WERI-Rb-1 (cell line): ENCODE measurements around the gene WHRN.

Experiments used
- DNase-seq: peaks from one replicate; pipeline ENCODE4 v3.0.0-alpha.2; 2020
- H3K27ac ChIP-seq: fragments of 250-450 bp; sonication (Bioruptor Pico); 2 replicates; pipeline ENCODE4 v1.5.1; 2020; ENCODE audit warnings: mild to moderate bottlenecking, moderate library complexity
- H3K27me3 ChIP-seq: fragments of 250-450 bp; sonication (Bioruptor Pico); 2 replicates; pipeline ENCODE4 v1.5.1; 2021; ENCODE audit warnings: mild to moderate bottlenecking, low read depth, moderate library complexity; ENCODE audit not compliant: insufficient read depth, severe bottlenecking
- H3K36me3 ChIP-seq: fragments of 250-450 bp; sonication (Bioruptor Pico); 2 replicates; pipeline ENCODE4 v1.5.1; 2020; ENCODE audit warnings: mild to moderate bottlenecking, moderate library complexity
- H3K4me3 ChIP-seq: 2 replicates; pipeline ENCODE4 v1.5.1; 2011; ENCODE audit warnings: low read depth, mild to moderate bottlenecking, control low read depth, low read length
- H3K9me3 ChIP-seq: fragments of 250-450 bp; sonication (Bioruptor Pico); 2 replicates; pipeline ENCODE4 v1.5.1; 2021; ENCODE audit warnings: mild to moderate bottlenecking, moderate library complexity; ENCODE audit not compliant: severe bottlenecking
- TF ChIP-seq, protein P1 (sequence below): IDR thresholded peaks from 2 replicates; pipeline ENCODE4 v1.5.1; 2011; ENCODE audit warnings: low read depth, mild to moderate bottlenecking, control low read depth, inconsistent platforms, low read length

WHRN gene

DNA sequence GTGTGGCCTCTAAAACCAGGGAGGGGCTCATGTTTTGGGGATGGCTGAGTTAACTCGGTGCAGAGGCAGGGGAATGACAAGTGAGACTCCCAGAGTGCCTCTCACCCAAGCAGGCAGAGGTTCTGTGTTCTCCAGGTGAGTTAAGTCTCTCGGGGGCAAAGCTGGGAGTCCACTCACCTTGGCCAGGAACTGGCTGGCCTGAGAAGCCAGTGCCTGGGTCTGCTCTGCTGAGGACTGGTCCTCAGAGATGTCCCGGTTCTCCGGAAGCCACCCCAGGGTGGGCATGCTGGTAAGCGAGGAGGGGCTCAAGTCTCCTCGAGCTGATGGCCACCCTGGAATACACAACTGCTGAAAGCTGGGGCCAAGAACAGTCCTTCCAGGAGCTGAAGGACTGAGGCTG, 137.9 kb downstream of the WHRN start:
- TF ChIP-seq, protein P1, sequence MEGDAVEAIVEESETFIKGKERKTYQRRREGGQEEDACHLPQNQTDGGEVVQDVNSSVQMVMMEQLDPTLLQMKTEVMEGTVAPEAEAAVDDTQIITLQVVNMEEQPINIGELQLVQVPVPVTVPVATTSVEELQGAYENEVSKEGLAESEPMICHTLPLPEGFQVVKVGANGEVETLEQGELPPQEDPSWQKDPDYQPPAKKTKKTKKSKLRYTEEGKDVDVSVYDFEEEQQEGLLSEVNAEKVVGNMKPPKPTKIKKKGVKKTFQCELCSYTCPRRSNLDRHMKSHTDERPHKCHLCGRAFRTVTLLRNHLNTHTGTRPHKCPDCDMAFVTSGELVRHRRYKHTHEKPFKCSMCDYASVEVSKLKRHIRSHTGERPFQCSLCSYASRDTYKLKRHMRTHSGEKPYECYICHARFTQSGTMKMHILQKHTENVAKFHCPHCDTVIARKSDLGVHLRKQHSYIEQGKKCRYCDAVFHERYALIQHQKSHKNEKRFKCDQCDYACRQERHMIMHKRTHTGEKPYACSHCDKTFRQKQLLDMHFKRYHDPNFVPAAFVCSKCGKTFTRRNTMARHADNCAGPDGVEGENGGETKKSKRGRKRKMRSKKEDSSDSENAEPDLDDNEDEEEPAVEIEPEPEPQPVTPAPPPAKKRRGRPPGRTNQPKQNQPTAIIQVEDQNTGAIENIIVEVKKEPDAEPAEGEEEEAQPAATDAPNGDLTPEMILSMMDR = no peak
- H3K4me3 ChIP-seq = no peak overlapping the region
- H3K27me3 ChIP-seq = no peaks in the 10 kb centered on the region
- H3K9me3 ChIP-seq = no peaks in the 10 kb centered on the region
- H3K36me3 ChIP-seq = peaks cover 72% of the 10 kb centered on the region
- DNase-seq = no peak
- H3K27ac ChIP-seq = peak overlapping the region; percentile 97

DNA sequence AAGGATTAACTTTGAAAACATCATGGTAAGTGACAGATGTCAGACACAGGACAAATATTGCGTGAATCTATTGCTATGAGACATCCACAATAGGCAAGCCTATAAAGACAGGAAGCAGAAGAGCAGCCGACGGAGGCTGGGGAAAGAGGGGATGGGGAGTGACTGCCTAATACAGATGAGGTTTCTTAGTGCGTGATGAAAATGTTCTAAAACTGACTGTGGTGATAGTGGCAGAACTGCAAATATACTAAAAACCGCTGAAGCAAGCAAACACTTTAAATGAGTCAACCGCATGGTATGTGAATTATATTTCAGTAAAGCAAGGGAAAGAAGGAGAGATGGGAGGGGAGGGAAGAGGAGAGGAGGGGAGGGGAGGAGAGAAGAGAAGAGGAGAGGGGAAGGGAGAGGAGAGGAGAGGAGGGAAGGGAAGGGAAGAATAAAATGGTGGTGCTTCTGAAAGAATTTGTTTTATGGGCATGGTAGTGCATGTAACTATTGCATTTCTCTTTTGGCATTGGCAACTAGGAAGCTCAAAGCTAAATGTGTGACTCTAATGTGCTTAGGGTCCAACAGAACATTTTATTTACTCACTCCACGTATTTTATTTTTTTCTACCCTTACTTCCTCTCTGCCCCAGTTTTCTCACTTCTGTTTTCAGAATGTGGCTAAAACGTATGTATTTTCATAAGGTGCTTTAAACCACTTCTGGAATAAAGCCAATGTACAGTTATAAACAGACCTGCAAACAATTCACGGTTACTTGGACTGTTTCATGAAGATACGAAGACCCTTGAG, 138.7 kb downstream of the WHRN start:
- peaks cover 72% of the 10 kb centered on the region for H3K36me3 ChIP-seq
- TF ChIP-seq, protein P1 = no peak
- no peak overlapping the region for H3K27ac ChIP-seq
- no peaks in the 10 kb centered on the region for H3K27me3 ChIP-seq
- H3K4me3 ChIP-seq = no peak overlapping the region
- no peak for DNase-seq
- H3K9me3 ChIP-seq = no peaks in the 10 kb centered on the region

DNA sequence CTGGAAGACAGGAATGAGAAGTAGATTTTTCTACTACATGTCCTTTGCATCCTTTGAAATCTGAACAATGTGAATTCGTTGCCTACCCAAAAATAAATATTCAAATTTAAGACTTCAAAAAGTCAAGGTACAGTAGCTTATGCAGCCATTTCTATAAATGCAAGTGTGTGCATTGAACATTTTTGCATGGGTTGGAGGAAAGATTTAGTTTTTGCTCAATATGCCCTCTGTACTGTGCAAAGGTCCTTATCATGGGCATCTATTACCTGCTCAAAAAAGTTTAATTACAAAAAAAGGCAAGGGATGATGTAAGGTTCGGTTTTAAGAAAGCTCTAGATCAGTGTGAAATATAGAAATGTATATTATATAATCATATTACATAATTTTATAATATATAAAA, 140.1 kb downstream of the WHRN start:
- no peak for DNase-seq
- TF ChIP-seq, protein P1 = no peak
- Histone ChIP-seq H3K27me3 (no peaks in the 10 kb centered on the region), H3K36me3 (peaks cover 79% of the 10 kb centered on the region), H3K27ac (no peak overlapping the region), H3K9me3 (no peaks in the 10 kb centered on the region), H3K4me3 (no peak overlapping the region)

DNA sequence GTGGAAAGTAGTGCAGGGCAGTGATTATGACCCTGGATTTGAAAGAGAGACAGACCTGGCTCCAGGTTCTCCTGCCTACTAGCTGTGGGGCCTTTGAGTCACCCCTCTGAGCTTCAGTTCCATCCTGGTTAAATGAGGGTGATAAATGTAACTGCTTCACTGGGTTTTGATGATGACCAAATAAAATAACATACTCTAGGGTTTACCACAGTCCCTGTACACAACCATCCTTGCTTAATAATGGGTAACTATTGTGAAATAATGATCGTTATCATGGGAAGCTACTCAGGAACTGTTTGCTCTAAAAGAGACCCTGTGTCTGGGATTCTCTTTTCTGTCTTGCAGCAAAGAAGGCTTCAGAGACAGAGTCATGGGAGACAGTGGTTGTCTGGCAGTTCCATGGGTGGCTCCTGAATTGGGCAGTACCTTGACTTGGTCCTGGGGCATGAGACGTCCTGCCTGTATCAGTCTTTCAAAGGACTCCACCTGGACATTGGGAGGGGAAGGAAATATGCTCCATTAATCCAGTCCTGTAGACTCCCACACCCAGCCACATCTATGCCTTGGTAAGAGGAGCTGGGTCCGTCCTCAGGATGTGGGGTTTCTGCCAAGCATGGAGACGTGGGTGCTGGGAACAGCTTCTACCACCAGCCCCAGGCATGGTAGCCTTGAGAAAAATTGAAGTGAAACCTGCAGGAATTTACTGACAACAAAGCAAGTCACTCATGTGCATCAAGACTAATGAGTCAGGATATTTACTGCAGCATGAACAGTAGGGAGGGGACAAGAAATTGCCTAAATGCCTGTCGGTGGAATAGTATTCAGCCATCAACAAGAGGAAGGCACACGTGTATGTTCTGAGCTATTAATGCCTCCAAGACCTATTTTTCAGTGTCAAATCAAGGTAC, 140.9 kb downstream of the WHRN start:
- H3K9me3 ChIP-seq = no peaks in the 10 kb centered on the region
- peak overlapping the region; percentile 10; the same call in 1 of the 2 replicates for H3K27ac ChIP-seq
- H3K27me3 ChIP-seq = no peaks in the 10 kb centered on the region
- DNase-seq = no peak
- H3K4me3 ChIP-seq = no peak overlapping the region
- H3K36me3 ChIP-seq = peaks cover 87% of the 10 kb centered on the region
- TF ChIP-seq, protein P1 = no peak

DNA sequence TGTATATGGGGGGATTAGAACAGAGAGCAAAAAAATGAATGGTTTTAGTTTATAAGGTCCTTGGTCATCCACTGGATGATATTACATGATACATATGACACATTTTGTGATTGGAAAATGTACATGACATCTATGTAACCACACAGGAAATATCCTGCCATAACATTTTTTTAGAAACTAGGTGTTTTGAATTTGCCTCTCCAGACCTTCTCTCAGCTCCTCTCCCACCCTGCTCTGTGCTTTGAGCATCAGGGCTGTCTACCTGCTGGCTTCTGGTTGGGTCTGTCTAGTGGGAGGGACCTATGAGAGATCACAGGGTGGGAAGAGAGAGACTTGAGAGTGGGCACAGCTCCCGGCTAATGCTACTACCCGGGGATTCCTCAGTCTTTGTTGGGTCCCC, 141.8 kb downstream of the WHRN start:
- Histone ChIP-seq H3K27me3 (no peaks in the 10 kb centered on the region), H3K36me3 (peaks cover 92% of the 10 kb centered on the region), H3K27ac (no peak overlapping the region), H3K9me3 (no peaks in the 10 kb centered on the region), H3K4me3 (no peak overlapping the region)
- TF ChIP-seq, protein P1 = no peak
- no peak for DNase-seq
